ENCODE data around the gene CCDC192.

Gene CCDC192

DNA sequence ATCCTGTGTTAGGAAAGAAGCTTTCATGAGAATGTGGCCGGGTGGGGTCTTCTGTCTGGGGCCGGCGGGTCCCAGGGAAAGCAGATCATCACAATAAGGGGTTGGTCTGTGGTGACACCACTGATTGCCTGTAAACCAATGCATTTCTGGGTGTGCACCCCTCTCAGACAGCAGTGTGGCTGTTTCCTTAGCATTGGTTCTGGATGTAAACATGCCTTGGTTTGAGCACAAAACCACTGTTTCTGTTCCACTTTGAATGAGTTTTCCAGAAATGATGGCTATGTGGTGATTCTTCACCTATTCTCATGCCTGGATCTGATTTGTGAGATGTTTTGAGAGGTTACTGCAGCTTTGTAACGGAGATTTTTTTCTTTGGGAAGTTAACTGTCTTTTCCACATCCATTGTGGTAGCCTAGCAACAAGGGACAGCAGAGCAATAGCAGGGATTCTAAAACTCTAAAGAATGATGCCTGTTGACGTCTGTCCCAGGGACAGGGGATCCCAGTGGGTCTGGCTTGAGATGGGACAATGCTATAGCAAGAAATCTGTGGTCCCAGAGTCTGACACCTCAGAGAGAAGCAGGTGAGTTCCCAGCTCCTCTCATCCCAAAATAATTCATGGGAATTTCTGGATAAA is at the start of gene CCDC192:
Gene CCDC192, plus strand, starts transcription at position 466 of the 636 bp plus-strand sequence. Its CDS starts 55 bp downstream, at position 521.
- DNase-seq (ENCODE audit: low spot score): no peak
- no peak for TF ChIP-seq CTCF (IDR thresholded peaks at IDR 0.05; ENCODE audit: extremely low read depth, missing control alignments)

GRCh38 chr5:127656825-127657224 is 46.4 kb upstream of the CCDC192 start:
- DNase-seq (ENCODE audit: low spot score): no peak
- TF ChIP-seq CTCF (IDR thresholded peaks at IDR 0.05; ENCODE audit: extremely low read depth, missing control alignments): no peak

GRCh38 chr5:127660047-127660733 is 43.0 kb upstream of the CCDC192 start:
- no peak for DNase-seq (ENCODE audit: low spot score)
- TF ChIP-seq CTCF (IDR thresholded peaks at IDR 0.05; ENCODE audit: extremely low read depth, missing control alignments): no peak

DNA sequence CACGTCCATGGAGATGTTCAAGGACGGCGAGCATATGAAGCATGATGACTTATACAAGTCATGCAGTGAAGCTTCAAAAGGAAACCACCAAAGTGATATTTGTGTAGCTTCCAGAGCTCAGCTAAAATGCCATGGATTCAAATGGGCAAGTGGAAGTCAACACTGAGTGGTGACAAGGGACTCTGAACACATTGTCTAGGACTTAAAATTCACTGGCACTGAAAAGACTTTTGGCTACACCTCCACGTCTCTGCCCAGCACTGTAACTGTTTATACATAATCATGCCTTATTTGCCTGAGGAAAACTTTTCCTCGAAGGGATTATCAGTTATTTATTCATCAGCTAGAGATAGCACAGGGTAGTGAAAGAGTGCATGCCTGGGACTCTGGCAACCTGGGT is 39.1 kb upstream of the CCDC192 start:
- TF ChIP-seq CTCF (IDR thresholded peaks at IDR 0.05; ENCODE audit: extremely low read depth, missing control alignments): no peak
- DNase-seq (ENCODE audit: low spot score): no peak

- TF ChIP-seq CTCF (IDR thresholded peaks at IDR 0.05; ENCODE audit: extremely low read depth, missing control alignments): no peak
Measured at GRCh38 chr5:127665641-127666040, 37.5 kb upstream of the CCDC192 start.

GRCh38 chr5:127666043-127666716 is 37.0 kb upstream of the CCDC192 start:
- DNase-seq (ENCODE audit: low spot score): no peak

More at GRCh38 chr5:127665641-127666040, 37.5 kb upstream of the CCDC192 start:
- no peak for DNase-seq (ENCODE audit: low spot score)

More at GRCh38 chr5:127666043-127666716, 37.0 kb upstream of the CCDC192 start:
- TF ChIP-seq CTCF (IDR thresholded peaks at IDR 0.05; ENCODE audit: extremely low read depth, missing control alignments): no peak
